ENCODE measurements around the gene MADCAM1. TPM values are rescaled to one million over a fixed set of nuclear protein-coding genes. Genes with fewer than 3 reads are reported as not detected.

MADCAM1 gene
- total RNA-seq, 4 donors from 2014 or later: 0.56 to 3.1 TPM; not detected in 2

DNA sequence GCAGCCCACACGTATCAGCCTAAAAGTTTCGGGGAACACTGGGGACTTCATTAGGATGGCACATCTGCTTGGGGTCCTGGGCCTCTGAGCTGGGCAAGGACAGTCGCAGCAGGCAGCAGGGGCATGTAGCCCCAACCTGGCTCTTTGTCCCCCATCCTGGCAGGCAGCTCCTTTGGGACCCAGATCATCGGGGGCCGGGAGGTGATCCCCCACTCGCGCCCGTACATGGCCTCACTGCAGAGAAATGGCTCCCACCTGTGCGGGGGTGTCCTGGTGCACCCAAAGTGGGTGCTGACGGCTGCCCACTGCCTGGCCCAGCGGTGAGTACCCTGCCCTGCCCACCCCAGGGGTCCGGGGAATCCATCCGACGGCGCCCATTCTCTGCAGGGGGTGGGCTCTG, 50.8 kb downstream of the MADCAM1 start:
- 74 to 88% methylated on average over 3 to 12 of the region's 15 CpGs for WGBS, 2 donors
- peaks cover 3% of the 10 kb centered on the region in 2 donors for H3K36me3 ChIP-seq
- no peaks in the 10 kb centered on the region for H3K27me3 ChIP-seq
- no peaks in the 10 kb centered on the region for H3K4me1 ChIP-seq
- no peak overlapping the region for H3K4me3 ChIP-seq (replicated peaks in 1 of 3)
- TF ChIP-seq POLR2A (IDR thresholded peaks at IDR 0.05): no peak
- TF ChIP-seq, protein P1, sequence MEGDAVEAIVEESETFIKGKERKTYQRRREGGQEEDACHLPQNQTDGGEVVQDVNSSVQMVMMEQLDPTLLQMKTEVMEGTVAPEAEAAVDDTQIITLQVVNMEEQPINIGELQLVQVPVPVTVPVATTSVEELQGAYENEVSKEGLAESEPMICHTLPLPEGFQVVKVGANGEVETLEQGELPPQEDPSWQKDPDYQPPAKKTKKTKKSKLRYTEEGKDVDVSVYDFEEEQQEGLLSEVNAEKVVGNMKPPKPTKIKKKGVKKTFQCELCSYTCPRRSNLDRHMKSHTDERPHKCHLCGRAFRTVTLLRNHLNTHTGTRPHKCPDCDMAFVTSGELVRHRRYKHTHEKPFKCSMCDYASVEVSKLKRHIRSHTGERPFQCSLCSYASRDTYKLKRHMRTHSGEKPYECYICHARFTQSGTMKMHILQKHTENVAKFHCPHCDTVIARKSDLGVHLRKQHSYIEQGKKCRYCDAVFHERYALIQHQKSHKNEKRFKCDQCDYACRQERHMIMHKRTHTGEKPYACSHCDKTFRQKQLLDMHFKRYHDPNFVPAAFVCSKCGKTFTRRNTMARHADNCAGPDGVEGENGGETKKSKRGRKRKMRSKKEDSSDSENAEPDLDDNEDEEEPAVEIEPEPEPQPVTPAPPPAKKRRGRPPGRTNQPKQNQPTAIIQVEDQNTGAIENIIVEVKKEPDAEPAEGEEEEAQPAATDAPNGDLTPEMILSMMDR (IDR thresholded peaks at IDR 0.05): no peak
- H3K27ac ChIP-seq: no peak overlapping the region
- no peak for DNase-seq
- intact Hi-C loops (cut with DNase I): no loop called here
- no peaks in the 10 kb centered on the region for H3K9me3 ChIP-seq

DNA sequence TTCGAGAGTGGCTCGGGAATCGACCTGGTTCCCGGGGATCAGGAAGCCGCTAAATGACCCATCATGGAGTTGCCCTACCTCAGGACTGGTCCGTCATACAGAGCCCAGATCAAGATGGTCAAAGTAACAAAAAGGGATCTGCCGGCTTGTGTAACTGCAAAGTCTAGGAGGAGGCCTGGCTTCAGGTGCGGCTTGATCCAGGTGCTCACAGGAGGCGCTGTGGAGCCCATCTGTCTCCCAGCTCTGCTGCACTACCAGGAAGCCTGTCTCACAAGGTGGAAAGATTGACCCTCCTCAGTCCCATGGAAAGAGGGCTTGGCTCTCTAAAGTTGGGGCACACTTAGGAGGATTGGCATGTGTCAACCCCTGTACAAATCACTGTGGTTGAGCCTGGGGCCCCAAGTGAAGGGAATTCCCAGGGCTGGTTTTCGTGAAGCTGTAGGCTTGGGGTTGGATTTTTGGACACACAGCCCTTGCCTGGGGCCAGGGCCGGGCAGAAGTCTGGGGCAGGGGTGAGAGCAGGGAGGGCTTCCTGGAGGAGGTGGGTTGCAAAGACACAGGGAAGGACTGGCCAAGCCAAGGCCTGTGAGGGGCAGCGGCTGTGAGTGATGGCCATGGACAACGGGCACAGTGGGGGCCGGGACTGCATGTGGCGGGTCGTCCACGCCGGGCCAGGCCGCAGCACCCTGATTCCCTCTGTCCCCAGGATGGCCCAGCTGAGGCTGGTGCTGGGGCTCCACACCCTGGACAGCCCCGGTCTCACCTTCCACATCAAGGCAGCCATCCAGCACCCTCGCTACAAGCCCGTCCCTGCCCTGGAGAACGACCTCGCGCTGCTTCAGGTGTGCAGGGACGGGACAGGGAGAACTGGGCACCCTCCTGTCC, 51.8 kb downstream of the MADCAM1 start:
- no peak overlapping the region for H3K27ac ChIP-seq
- H3K36me3 ChIP-seq: no peaks in the 10 kb centered on the region
- no peaks in the 10 kb centered on the region for H3K4me1 ChIP-seq
- no peaks in the 10 kb centered on the region for H3K9me3 ChIP-seq
- H3K27me3 ChIP-seq: no peaks in the 10 kb centered on the region
- no peak overlapping the region for H3K4me3 ChIP-seq (replicated peaks in 1 of 3)
- 80 to 87% methylated on average over 17 to 23 of the region's 26 CpGs for WGBS, 2 donors
- intact Hi-C loops (cut with DNase I): no loop called here
- DNase-seq: no peak
- TF ChIP-seq, protein P1 (IDR thresholded peaks at IDR 0.05): no peak
- TF ChIP-seq POLR2A (IDR thresholded peaks at IDR 0.05): no peak

DNA sequence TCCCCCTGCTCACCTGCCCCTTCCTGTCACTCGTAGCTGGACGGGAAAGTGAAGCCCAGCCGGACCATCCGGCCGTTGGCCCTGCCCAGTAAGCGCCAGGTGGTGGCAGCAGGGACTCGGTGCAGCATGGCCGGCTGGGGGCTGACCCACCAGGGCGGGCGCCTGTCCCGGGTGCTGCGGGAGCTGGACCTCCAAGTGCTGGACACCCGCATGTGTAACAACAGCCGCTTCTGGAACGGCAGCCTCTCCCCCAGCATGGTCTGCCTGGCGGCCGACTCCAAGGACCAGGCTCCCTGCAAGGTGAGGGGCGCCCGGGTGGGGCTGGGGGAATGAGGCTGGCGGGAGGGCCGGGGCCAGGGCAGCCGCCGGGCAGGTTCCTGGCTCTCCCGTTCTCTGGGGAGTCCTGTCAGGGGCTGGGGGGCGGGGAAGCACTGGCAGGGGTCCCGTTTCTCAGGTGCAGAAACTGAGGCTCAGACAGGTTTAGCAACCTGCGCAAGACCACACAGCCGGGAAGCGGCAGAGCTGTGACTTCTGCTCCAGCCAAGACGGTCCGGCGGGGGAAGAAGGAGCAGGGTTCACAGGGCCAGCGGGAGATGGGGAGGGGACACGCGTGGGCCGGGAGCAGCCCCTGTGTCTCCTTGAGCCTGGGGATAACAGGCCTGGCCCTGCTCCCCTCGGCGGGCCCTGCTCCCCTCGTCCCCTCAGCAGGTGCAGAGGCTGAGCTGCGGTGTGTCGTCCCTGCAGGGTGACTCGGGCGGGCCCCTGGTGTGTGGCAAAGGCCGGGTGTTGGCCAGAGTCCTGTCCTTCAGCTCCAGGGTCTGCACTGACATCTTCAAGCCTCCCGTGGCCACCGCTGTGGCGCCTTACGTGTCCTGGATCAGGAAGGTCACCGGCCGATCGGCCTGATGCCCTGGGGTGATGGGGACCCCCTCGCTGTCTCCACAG, 52.9 kb downstream of the MADCAM1 start:
- H3K27me3 ChIP-seq: no peaks in the 10 kb centered on the region
- WGBS, 2 donors: 81 to 91% methylated on average over 9 to 16 of the region's 52 CpGs
- H3K4me1 ChIP-seq: no peaks in the 10 kb centered on the region
- intact Hi-C loops (cut with DNase I): no loop called here
- no peak overlapping the region for H3K27ac ChIP-seq
- no peaks in the 10 kb centered on the region for H3K36me3 ChIP-seq
- H3K9me3 ChIP-seq: no peaks in the 10 kb centered on the region
- no peak for DNase-seq
- H3K4me3 ChIP-seq (replicated peaks in 1 of 3): no peak overlapping the region
- TF ChIP-seq, protein P1 (IDR thresholded peaks at IDR 0.05): no peak
- no peak for TF ChIP-seq POLR2A (IDR thresholded peaks at IDR 0.05)

DNA sequence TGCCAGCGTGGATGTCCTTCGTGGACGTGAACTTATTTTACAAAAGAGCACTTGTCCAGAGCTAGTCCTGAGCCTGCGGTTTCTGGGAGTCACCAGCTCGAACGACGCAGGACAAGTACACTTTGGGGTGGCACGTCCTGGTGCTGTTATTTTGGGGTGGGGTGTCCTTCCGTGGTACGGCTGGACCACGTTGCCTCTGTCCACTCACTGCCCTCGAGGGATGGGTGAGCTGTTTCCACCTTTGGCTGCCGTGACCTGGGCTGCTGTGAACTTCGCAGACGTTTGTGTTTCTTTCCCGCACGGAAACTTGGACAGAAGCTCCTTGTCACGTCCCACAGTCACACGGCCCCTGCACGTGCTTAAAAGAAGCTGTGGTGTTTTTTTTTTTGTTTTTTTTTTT, 58.5 kb downstream of the MADCAM1 start:
- H3K36me3 ChIP-seq: no peaks in the 10 kb centered on the region
- H3K27ac ChIP-seq: no peak overlapping the region
- WGBS, 2 donors: 71 to 72% methylated on average over 20 of the region's 20 CpGs
- no peaks in the 10 kb centered on the region for H3K27me3 ChIP-seq
- H3K4me1 ChIP-seq: no peaks in the 10 kb centered on the region
- no peaks in the 10 kb centered on the region for H3K9me3 ChIP-seq
- intact Hi-C loops (cut with DNase I): no loop called here
- H3K4me3 ChIP-seq (replicated peaks in 1 of 3): no peak overlapping the region
- no peak for DNase-seq
- TF ChIP-seq POLR2A (IDR thresholded peaks at IDR 0.05): no peak
- TF ChIP-seq, protein P1 (IDR thresholded peaks at IDR 0.05): no peak

Small RNA genes lying within 50 kb of the gene (small RNA-seq; reads per million reads assigned to genes)
- not detected for gene RNA5SP462

Other genes starting within 250 kb of the MADCAM1 start
- 10 to 100 TPM in 3 of 4 donors, 1 to 10 TPM in 1; 6.7 to 31.7 (median 22.3) TPM for gene PLPP2, start 205.1 kb upstream of the MADCAM1 start, total RNA-seq
- 10 to 100 TPM in 2 of 4 donors, 1 to 10 TPM in 2; 9.0 to 20.1 (median 11.2) TPM for gene MIER2, start 151.7 kb upstream of the MADCAM1 start, total RNA-seq
- 10 to 100 TPM in 1 of 4 donors, 1 to 10 TPM in 2, under 1 TPM in 1; 0.54 to 14.7 (median 4.9) TPM for gene C2CD4C, start 87.3 kb upstream of the MADCAM1 start, total RNA-seq
- gene SHC2, start 35.5 kb upstream of the MADCAM1 start, total RNA-seq: 10 to 100 TPM; 31.5 to 72.8 (median 48.8) TPM
- 100 to 1,000 TPM in 2 of 4 donors, 10 to 100 TPM in 2; 50.8 to 147 (median 99.6) TPM for gene TPGS1, start 11.0 kb downstream of the MADCAM1 start, total RNA-seq
- gene CDC34, start 35.3 kb downstream of the MADCAM1 start, total RNA-seq: 10 to 100 TPM; 44.8 to 64.7 (median 48.2) TPM
- 1 to 10 TPM in 1 of 4 donors, under 1 TPM in 1, not detected in 2; 0.78 to 1.9 TPM for gene GZMM, start 47.6 kb downstream of the MADCAM1 start, total RNA-seq
- 100 to 1,000 TPM; 349 to 702 (median 569) TPM for gene BSG, start 76.1 kb downstream of the MADCAM1 start, total RNA-seq
- not detected for gene HCN2, start 93.4 kb downstream of the MADCAM1 start, total RNA-seq
- 10 to 100 TPM; 23.2 to 39.7 (median 33.1) TPM for gene POLRMT, start 137.1 kb downstream of the MADCAM1 start, total RNA-seq
- not detected for gene FGF22, start 143.4 kb downstream of the MADCAM1 start, total RNA-seq
- gene RNF126, start 166.7 kb downstream of the MADCAM1 start, total RNA-seq: 10 to 100 TPM; 41.4 to 55.5 (median 53.5) TPM
- 10 to 100 TPM; 16.2 to 73.4 (median 62.9) TPM for gene FSTL3, start 179.9 kb downstream of the MADCAM1 start, total RNA-seq
- not detected for gene PRSS57, start 199.0 kb downstream of the MADCAM1 start, total RNA-seq
- gene PALM, start 212.4 kb downstream of the MADCAM1 start, total RNA-seq: 10 to 100 TPM; 18.9 to 45.5 (median 27.7) TPM

Measured in thyroid gland (tissue), 4 donors.